Measurements from ENCODE around the gene GLIS2. TPM values are rescaled to one million over a fixed set of nuclear protein-coding genes. Genes with fewer than 3 reads are reported as not detected.

The GLIS2 gene
- total and polyA plus RNA-seq, 2 of the 4 experiments (the other 2 are of a cell fraction): 0.36 to 8.4 TPM

DNA sequence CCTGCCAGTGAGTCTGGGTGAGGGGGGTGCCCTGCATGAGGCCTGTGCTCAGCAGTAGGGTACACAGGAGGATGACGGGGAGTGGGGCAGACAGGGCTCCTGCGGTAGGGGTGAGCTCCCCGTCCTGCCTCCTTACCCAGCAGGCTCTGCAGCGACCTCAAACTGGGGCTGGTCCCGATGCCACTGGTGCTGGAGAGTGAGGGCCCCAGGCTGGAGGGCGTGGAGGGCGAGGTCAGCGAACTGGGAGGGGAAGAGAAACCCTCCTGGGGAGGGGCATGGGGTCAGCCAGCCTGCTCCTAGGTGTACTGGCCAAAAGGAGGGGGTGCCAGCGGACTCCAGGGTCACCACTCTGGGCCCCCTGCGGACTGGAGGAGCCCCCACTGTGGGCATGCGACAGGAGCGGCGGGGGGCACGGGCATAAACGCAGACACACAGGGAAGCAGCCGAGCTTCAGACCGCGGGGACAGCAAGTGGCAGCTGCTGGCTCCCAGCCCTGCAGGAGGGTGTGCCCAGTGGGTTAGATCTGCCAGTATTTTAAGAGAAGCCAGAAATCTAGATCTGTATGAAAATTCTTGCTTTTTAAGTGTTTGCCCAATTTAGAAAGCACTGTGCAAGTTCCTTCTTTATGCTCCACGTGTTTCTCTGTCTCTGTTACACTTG lies 46.7 kb downstream of the GLIS2 start:
- intact Hi-C loops (cut with micrococcal nuclease): no loop called here
- Histone ChIP-seq H3K56ac (ENCODE audit: extremely low read depth, insufficient read depth, low read length) (no peak overlapping the region), H3K27ac (ENCODE audit: insufficient read depth, low read length) (no peak overlapping the region), H3K9me1 (ENCODE audit: insufficient read depth, low read length) (peaks cover 4% of the 10 kb centered on the region; the same call in 1 of the 2 replicates), H2BK5ac (ENCODE audit: low read depth, low read length, poor library complexity, severe bottlenecking) (no peak overlapping the region), H2BK20ac (ENCODE audit: low read depth, low read length) (no peak overlapping the region), H3K27me3 (ENCODE audit: control insufficient read depth, insufficient read depth, low read length) (no peaks in the 10 kb centered on the region), H3K4me2 (ENCODE audit: low read depth, low read length) (no peak overlapping the region), H2BK120ac (ENCODE audit: low read depth, low read length) (no peak overlapping the region), H3K4me3 (ENCODE audit: insufficient read depth, low read depth, low read length) (no peak overlapping the region), H3K9ac (ENCODE audit: low read depth, low read length) (no peak overlapping the region), H3K14ac (replicated peaks; ENCODE audit: low read depth, low read length) (no peak overlapping the region), H4K5ac (ENCODE audit: low read depth, low read length) (no peak overlapping the region), H2AFZ (replicated peaks; ENCODE audit: low read length, poor library complexity) (no peak overlapping the region), H4K8ac (ENCODE audit: low read depth in 2 of 2, low read length in 2 of 2) (no peak overlapping the region), H4K91ac (ENCODE audit: insufficient read depth, low read depth, low read length) (no peak overlapping the region), H2BK15ac (ENCODE audit: low read depth, low read length) (no peak overlapping the region), H3K4me1 (ENCODE audit: control insufficient read depth, insufficient read depth, low read length) (peaks cover 1% of the 10 kb centered on the region; the same call in 1 of the 2 replicates), H3K4ac (ENCODE audit: low read depth, low read length) (no peak overlapping the region), H2AK5ac (ENCODE audit: low read depth, low read length) (no peak overlapping the region), H3K79me1 (ENCODE audit: low read depth in 1 of 2, low read length in 2 of 2) (peaks cover 0 to 4% of the 10 kb centered on the region in 2 experiments; a peak in 1 of 4 replicates), H2AK9ac (replicated peaks; ENCODE audit: low read depth, low read length, poor library complexity) (peak overlapping the region; percentile 78), H3K36me3 (ENCODE audit: control insufficient read depth, insufficient read depth, low read length) (peaks cover 6% of the 10 kb centered on the region; the same call in 1 of the 2 replicates), H3K23ac (ENCODE audit: low read depth, low read length) (no peak overlapping the region), H3K9me3 (ENCODE audit: control insufficient read depth, insufficient read depth, low read length) (no peaks in the 10 kb centered on the region), H4K20me1 (ENCODE audit: insufficient read depth, low read length) (peaks cover 8% of the 10 kb centered on the region; the same call in 1 of the 2 replicates), H3K18ac (ENCODE audit: low read depth, low read length) (no peak overlapping the region)
- in situ Hi-C loops (cut with MboI; ENCODE audit: low sequenced_read_pairs): loop anchor here (5.0 kb wide), 1 partner anchor 35 kb away; no protein-coding TSS in a partner anchor
- CTCF ChIA-PET: no interaction called here
- 100% methylated on average over 4 of the region's 19 CpGs; no CpG with 5 or more reads in 1 of the 2 experiments for WGBS, 2 experiments (ENCODE audit: extremely low coverage in 2 of 2, insufficient read length in 1 of 2)
- BruUV-seq (replicated peaks): no TSS peak
- dilution Hi-C loops (cut with HindIII; ENCODE audit: low sequenced_read_pairs, unreplicated experiment): no loop called here
- ATAC-seq (ENCODE audit: low read depth): no peak
- no peak for TF ChIP-seq RCOR1 (IDR thresholded peaks at IDR 0.05; ENCODE audit: insufficient replicate concordance, low read length)
- TF ChIP-seq BHLHE40 (IDR thresholded peaks at IDR 0.05; ENCODE audit: low read depth, low read length): no peak
- no peak for TF ChIP-seq POLR2A (IDR thresholded peaks at IDR 0.05; ENCODE audit: low read depth, low read length)
- TF ChIP-seq MXI1 (IDR thresholded peaks at IDR 0.05; ENCODE audit: borderline replicate concordance, low read depth, low read length): no peak
- TF ChIP-seq MAZ (IDR thresholded peaks at IDR 0.05; ENCODE audit: borderline replicate concordance, low read depth, low read length): no peak
- no peak for TF ChIP-seq RFX5 (IDR thresholded peaks at IDR 0.05; ENCODE audit: low read depth, low read length)
- TF ChIP-seq CHD1 (IDR thresholded peaks at IDR 0.05; ENCODE audit: low read depth, low read length): no peak
- TF ChIP-seq CEBPB (IDR thresholded peaks at IDR 0.05; ENCODE audit: low read depth, low read length): no peak
- TF ChIP-seq NFE2L2 (IDR thresholded peaks at IDR 0.05; ENCODE audit: low read depth, low read length): no peak
- no peak for TF ChIP-seq RAD21 (IDR thresholded peaks at IDR 0.05; ENCODE audit: low read length)
- TF ChIP-seq, protein P1, sequence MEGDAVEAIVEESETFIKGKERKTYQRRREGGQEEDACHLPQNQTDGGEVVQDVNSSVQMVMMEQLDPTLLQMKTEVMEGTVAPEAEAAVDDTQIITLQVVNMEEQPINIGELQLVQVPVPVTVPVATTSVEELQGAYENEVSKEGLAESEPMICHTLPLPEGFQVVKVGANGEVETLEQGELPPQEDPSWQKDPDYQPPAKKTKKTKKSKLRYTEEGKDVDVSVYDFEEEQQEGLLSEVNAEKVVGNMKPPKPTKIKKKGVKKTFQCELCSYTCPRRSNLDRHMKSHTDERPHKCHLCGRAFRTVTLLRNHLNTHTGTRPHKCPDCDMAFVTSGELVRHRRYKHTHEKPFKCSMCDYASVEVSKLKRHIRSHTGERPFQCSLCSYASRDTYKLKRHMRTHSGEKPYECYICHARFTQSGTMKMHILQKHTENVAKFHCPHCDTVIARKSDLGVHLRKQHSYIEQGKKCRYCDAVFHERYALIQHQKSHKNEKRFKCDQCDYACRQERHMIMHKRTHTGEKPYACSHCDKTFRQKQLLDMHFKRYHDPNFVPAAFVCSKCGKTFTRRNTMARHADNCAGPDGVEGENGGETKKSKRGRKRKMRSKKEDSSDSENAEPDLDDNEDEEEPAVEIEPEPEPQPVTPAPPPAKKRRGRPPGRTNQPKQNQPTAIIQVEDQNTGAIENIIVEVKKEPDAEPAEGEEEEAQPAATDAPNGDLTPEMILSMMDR (conservative IDR thresholded peaks at IDR 0.05; ENCODE audit: low read depth, low read length): no peak
- no peak for TF ChIP-seq ELK1 (IDR thresholded peaks at IDR 0.05; ENCODE audit: borderline replicate concordance, low read depth, low read length)
- TF ChIP-seq, protein P2, sequence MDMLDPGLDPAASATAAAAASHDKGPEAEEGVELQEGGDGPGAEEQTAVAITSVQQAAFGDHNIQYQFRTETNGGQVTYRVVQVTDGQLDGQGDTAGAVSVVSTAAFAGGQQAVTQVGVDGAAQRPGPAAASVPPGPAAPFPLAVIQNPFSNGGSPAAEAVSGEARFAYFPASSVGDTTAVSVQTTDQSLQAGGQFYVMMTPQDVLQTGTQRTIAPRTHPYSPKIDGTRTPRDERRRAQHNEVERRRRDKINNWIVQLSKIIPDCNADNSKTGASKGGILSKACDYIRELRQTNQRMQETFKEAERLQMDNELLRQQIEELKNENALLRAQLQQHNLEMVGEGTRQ (IDR thresholded peaks at IDR 0.05; ENCODE audit: low read depth, low read length): no peak
- TF ChIP-seq FOS (IDR thresholded peaks at IDR 0.05; ENCODE audit: low read depth, low read length): no peak
- no peak for TF ChIP-seq SMC3 (IDR thresholded peaks at IDR 0.05; ENCODE audit: low read depth, low read length)
- no peak for TF ChIP-seq MAFK (IDR thresholded peaks at IDR 0.05; ENCODE audit: low read depth, low read length)
- POLR2A ChIA-PET (ENCODE audit: unreplicated experiment): no interaction called here
- DNase-seq: no peak

All from IMR-90 (cell line).